H1 (cell line): Measurements from ENCODE around the gene PLCB2. TPM values are rescaled to one million over a fixed set of nuclear protein-coding genes. Genes with fewer than 3 reads are reported as not detected.

Source experiments
- ASH2L ChIP-seq: fragments of 200-600, 300-600 bp; sonication (generic); IDR thresholded peaks from one replicate; pipeline ENCODE4 v1.7.1; 2017; ENCODE audit warnings: low read length
- CHD2 ChIP-seq: IDR thresholded peaks from 2 replicates; pipeline ENCODE4 v1.6.1; 2012; ENCODE audit warnings: low read length, improper control_type of control experiment
- GTF2F1 ChIP-seq: IDR thresholded peaks from 2 replicates; pipeline ENCODE4 v1.6.1; 2012; ENCODE audit warnings: low read depth, low read length, improper control_type of control experiment, borderline replicate concordance
- RFX5 ChIP-seq: IDR thresholded peaks from 2 replicates; pipeline ENCODE4 v1.6.1; 2011; ENCODE audit warnings: low read depth, low read length, improper control_type of control experiment, borderline replicate concordance
- YY1 ChIP-seq: IDR thresholded peaks from 2 replicates; pipeline ENCODE4 v1.6.1; 2011; ENCODE audit warnings: low read depth, mild to moderate bottlenecking, low read length
- polyA plus RNA-seq, 7 experiments: library from polyadenylated mRNA; depleted of rRNA in 3 of 7; stranded (reverse) in 5 of 7; unstranded in 2 of 7; fragments of >200 nt in 5 of 7; fragments of 200-250 nt in 2 of 7; gene quantifications; 1 replicate in 5 of 7; 2 replicates in 1 of 7; 4 replicates in 1 of 7; pipeline versions ENCODE4 v1.2.1 to v1.2.3, GENCODE V29; 2011 to 2013; ENCODE audit warnings: missing spikeins in 2 of 7, mixed read lengths in 2 of 7
- total RNA-seq: library from RNA; stranded (reverse); fragmentation: NEBNext Ultra II Directional; extraction: Animal tissue kit (Norgen Biotek cat#: 25700); gene quantifications from 2 replicates; pipeline ENCODE4 v1.2.1, GENCODE V29; 2021
- TF ChIP-seq, protein P1 (sequence below): fragments of 300-600 bp; sonication (generic); IDR thresholded peaks from 2 replicates; pipeline ENCODE4 v1.7.1; 2012; ENCODE audit warnings: low read length, moderate library complexity, mild to moderate bottlenecking, inconsistent platforms; ENCODE audit not compliant: insufficient replicate concordance
- TF ChIP-seq, protein P2 (sequence below), 3 experiments: IDR thresholded peaks; 1 replicate in 2 of 3; 2 replicates in 1 of 3; pipeline versions ENCODE4 v1.5.1 to v1.6.1; 2011; ENCODE audit warnings: low read length in 3 of 3, mild to moderate bottlenecking in 3 of 3, inconsistent platforms in 2 of 3, low read depth in 1 of 3, moderate library complexity in 1 of 3; ENCODE audit not compliant: insufficient read depth in 1 of 3; ENCODE audit errors: control extremely low read depth in 1 of 3

Gene PLCB2
- total and polyA plus RNA-seq, 2 of the 8 experiments (the other 6 are each of a cell fraction or from before 2014, with no cell fraction given) = 7.2 to 8.4 TPM

DNA sequence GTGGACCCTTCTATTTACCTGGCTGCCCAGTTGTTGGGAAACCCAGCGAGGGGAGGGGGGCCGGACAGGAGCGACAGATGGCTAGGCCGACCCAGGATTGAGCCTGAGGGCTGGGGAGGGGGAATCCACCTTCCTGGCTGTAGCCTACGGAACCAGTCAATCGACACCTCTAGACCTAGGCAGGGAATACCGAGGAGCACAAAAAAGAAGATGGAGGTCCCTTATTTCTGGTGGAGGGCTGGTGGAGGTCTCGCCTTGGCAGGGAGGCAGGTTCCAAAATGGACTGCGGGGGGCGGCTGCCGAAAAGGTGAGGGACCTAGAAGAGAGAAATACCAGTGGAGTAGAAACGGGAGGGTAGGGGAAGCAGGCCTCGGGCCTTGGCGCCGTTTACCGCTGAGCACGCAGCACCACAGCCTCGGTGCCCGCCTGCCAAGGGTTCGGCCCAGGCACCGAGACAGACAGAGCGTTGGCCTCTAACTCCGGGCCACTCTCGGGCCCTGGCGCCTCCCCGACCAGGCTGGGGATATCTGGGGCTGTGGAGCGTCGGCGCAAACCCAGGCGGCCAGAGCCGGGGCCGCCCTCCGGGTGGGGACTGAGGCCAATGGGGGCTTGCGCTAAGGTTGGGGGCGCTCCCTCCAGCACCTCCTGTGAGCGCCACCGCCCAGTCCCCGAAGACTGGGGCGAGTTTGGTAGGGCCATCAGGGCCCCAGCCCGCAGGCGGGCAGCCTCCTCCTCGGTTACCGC lies 26.5 kb downstream of the PLCB2 start (continued):
- TF ChIP-seq, protein P1, sequence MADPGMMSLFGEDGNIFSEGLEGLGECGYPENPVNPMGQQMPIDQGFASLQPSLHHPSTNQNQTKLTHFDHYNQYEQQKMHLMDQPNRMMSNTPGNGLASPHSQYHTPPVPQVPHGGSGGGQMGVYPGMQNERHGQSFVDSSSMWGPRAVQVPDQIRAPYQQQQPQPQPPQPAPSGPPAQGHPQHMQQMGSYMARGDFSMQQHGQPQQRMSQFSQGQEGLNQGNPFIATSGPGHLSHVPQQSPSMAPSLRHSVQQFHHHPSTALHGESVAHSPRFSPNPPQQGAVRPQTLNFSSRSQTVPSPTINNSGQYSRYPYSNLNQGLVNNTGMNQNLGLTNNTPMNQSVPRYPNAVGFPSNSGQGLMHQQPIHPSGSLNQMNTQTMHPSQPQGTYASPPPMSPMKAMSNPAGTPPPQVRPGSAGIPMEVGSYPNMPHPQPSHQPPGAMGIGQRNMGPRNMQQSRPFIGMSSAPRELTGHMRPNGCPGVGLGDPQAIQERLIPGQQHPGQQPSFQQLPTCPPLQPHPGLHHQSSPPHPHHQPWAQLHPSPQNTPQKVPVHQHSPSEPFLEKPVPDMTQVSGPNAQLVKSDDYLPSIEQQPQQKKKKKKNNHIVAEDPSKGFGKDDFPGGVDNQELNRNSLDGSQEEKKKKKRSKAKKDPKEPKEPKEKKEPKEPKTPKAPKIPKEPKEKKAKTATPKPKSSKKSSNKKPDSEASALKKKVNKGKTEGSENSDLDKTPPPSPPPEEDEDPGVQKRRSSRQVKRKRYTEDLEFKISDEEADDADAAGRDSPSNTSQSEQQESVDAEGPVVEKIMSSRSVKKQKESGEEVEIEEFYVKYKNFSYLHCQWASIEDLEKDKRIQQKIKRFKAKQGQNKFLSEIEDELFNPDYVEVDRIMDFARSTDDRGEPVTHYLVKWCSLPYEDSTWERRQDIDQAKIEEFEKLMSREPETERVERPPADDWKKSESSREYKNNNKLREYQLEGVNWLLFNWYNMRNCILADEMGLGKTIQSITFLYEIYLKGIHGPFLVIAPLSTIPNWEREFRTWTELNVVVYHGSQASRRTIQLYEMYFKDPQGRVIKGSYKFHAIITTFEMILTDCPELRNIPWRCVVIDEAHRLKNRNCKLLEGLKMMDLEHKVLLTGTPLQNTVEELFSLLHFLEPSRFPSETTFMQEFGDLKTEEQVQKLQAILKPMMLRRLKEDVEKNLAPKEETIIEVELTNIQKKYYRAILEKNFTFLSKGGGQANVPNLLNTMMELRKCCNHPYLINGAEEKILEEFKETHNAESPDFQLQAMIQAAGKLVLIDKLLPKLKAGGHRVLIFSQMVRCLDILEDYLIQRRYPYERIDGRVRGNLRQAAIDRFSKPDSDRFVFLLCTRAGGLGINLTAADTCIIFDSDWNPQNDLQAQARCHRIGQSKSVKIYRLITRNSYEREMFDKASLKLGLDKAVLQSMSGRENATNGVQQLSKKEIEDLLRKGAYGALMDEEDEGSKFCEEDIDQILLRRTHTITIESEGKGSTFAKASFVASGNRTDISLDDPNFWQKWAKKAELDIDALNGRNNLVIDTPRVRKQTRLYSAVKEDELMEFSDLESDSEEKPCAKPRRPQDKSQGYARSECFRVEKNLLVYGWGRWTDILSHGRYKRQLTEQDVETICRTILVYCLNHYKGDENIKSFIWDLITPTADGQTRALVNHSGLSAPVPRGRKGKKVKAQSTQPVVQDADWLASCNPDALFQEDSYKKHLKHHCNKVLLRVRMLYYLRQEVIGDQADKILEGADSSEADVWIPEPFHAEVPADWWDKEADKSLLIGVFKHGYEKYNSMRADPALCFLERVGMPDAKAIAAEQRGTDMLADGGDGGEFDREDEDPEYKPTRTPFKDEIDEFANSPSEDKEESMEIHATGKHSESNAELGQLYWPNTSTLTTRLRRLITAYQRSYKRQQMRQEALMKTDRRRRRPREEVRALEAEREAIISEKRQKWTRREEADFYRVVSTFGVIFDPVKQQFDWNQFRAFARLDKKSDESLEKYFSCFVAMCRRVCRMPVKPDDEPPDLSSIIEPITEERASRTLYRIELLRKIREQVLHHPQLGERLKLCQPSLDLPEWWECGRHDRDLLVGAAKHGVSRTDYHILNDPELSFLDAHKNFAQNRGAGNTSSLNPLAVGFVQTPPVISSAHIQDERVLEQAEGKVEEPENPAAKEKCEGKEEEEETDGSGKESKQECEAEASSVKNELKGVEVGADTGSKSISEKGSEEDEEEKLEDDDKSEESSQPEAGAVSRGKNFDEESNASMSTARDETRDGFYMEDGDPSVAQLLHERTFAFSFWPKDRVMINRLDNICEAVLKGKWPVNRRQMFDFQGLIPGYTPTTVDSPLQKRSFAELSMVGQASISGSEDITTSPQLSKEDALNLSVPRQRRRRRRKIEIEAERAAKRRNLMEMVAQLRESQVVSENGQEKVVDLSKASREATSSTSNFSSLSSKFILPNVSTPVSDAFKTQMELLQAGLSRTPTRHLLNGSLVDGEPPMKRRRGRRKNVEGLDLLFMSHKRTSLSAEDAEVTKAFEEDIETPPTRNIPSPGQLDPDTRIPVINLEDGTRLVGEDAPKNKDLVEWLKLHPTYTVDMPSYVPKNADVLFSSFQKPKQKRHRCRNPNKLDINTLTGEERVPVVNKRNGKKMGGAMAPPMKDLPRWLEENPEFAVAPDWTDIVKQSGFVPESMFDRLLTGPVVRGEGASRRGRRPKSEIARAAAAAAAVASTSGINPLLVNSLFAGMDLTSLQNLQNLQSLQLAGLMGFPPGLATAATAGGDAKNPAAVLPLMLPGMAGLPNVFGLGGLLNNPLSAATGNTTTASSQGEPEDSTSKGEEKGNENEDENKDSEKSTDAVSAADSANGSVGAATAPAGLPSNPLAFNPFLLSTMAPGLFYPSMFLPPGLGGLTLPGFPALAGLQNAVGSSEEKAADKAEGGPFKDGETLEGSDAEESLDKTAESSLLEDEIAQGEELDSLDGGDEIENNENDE = no peak
- TF ChIP-seq YY1 (no peak), GTF2F1 (no peak), CHD2 (no peak), ASH2L (no peak), RFX5 (no peak)
- TF ChIP-seq, protein P2, sequence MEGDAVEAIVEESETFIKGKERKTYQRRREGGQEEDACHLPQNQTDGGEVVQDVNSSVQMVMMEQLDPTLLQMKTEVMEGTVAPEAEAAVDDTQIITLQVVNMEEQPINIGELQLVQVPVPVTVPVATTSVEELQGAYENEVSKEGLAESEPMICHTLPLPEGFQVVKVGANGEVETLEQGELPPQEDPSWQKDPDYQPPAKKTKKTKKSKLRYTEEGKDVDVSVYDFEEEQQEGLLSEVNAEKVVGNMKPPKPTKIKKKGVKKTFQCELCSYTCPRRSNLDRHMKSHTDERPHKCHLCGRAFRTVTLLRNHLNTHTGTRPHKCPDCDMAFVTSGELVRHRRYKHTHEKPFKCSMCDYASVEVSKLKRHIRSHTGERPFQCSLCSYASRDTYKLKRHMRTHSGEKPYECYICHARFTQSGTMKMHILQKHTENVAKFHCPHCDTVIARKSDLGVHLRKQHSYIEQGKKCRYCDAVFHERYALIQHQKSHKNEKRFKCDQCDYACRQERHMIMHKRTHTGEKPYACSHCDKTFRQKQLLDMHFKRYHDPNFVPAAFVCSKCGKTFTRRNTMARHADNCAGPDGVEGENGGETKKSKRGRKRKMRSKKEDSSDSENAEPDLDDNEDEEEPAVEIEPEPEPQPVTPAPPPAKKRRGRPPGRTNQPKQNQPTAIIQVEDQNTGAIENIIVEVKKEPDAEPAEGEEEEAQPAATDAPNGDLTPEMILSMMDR (IDR thresholded peaks at IDR 0.05; ENCODE audit: control extremely low read depth in 1 of 3, insufficient read depth in 1 of 3, low read depth in 1 of 3, low read length in 3 of 3) = peak in 1 of 3 experiments; percentile 0; a peak in 1 of 4 replicates
